ENCODE results near the gene SMG9. TPM values are rescaled to one million over a fixed set of nuclear protein-coding genes. Genes with fewer than 3 reads are reported as not detected.
A peak's percentile ranks its signal among the peaks of the same experiment; 100 is the strongest.
"Not testable (repeated sequence)": the region's sequence is repeated elsewhere in the genome, so short reads cannot be mapped to it uniquely, and the experiment has no call there.

The SMG9 gene
- total RNA-seq, 2 experiments from 2014 or later: 55.7 to 58.1 TPM

- peak overlapping the region; percentile 84 for H3K27ac Mint-ChIP-seq
- peaks cover 35% of the 10 kb centered on the region for H3K4me1 Mint-ChIP-seq
- H3K27me3 Mint-ChIP-seq: no peaks in the 10 kb centered on the region
- peaks cover 6% of the 10 kb centered on the region for H3K36me3 Mint-ChIP-seq
- peak; percentile 75 for DNase-seq
- H3K9me3 Mint-ChIP-seq: no peaks in the 10 kb centered on the region
- H3K4me3 Mint-ChIP-seq: peak overlapping the region; percentile 66
Measured at GRCh38 chr19:43784241-43784980, 29.6 kb upstream of the SMG9 start.

- no peak for DNase-seq
- Mint-ChIP-seq H3K27me3 (no peaks in the 10 kb centered on the region), H3K36me3 (peaks cover 6% of the 10 kb centered on the region), H3K9me3 (no peaks in the 10 kb centered on the region), H3K4me1 (peaks cover 39% of the 10 kb centered on the region), H3K27ac (peak overlapping the region; percentile 84), H3K4me3 (peak overlapping the region; percentile 66)
Measured at GRCh38 chr19:43783636-43784035, 28.9 kb upstream of the SMG9 start.

DNA sequence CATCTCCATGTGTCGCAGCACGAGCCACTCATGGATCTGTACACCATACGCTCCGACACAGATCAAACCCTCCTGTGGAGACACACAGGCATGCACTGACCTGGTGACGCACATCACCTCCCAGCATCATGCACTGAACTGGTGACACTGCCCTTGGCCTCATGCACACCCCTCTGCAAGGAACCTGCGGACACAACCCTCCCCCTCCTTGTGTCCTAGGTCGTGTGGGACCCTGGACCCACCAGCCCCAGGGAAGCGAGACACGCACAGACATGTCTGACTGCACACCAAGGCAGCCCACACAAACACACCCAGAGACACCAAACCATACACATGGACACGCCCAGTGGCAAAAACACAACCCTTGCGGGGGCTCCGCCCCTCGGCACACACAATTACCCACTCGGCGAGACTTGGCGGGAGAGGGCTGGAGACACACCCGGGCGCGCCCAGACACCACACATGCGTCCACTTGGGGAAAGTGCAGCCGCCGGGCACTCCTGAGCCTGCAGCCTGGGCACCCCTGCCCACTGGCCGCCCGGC lies 28.0 kb upstream of the SMG9 start:
- no peaks in the 10 kb centered on the region for H3K27me3 Mint-ChIP-seq
- H3K36me3 Mint-ChIP-seq: peaks cover 9% of the 10 kb centered on the region
- no peak for DNase-seq
- H3K4me1 Mint-ChIP-seq: peaks cover 46% of the 10 kb centered on the region
- no peaks in the 10 kb centered on the region for H3K9me3 Mint-ChIP-seq
- peak overlapping the region; percentile 85 for H3K27ac Mint-ChIP-seq
- peak overlapping the region; percentile 44 for H3K4me3 Mint-ChIP-seq

- Mint-ChIP-seq H3K27me3 (no peaks in the 10 kb centered on the region), H3K36me3 (peaks cover 10% of the 10 kb centered on the region), H3K4me3 (peak overlapping the region; percentile 44), H3K4me1 (peaks cover 49% of the 10 kb centered on the region), H3K9me3 (no peaks in the 10 kb centered on the region), H3K27ac (peak overlapping the region; percentile 85)
- DNase-seq: no peak
Measured at GRCh38 chr19:43782311-43782660, 27.5 kb upstream of the SMG9 start.

DNA sequence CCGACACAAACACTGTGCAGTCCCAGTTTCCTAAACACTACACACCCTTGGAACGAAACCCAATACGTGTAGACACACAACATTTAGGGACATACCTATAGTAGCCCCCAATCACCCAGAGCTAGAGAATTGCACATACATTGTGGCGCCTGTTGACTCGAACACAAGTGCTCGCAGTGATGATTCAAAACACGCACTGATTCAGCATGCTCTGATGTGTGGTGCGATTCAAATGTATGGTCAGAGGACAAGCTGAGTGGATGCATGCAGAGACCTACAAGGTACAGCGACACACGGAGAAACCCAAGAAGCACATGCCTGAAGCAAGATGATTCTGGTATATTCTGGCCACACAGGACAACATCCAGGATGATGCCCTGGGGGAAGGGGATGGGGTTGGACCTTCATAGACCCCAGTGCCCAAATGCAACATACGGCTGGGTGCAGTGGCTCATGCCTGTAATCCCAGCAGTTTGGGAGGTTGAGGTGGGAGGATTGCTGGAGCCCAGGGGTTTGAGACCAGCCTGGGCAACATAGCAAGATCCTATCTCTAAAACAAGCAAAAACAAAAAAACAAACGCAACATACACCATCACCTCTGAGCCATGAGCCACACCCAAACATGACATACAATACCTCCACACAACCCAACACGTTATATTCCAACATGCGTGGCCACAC lies 27.0 kb upstream of the SMG9 start:
- no peak for DNase-seq
- H3K9me3 Mint-ChIP-seq: no peaks in the 10 kb centered on the region
- peak overlapping the region; percentile 85 for H3K27ac Mint-ChIP-seq
- H3K4me1 Mint-ChIP-seq: peaks cover 53% of the 10 kb centered on the region
- H3K4me3 Mint-ChIP-seq: peak overlapping the region; percentile 88
- no peaks in the 10 kb centered on the region for H3K27me3 Mint-ChIP-seq
- peaks cover 14% of the 10 kb centered on the region for H3K36me3 Mint-ChIP-seq

DNA sequence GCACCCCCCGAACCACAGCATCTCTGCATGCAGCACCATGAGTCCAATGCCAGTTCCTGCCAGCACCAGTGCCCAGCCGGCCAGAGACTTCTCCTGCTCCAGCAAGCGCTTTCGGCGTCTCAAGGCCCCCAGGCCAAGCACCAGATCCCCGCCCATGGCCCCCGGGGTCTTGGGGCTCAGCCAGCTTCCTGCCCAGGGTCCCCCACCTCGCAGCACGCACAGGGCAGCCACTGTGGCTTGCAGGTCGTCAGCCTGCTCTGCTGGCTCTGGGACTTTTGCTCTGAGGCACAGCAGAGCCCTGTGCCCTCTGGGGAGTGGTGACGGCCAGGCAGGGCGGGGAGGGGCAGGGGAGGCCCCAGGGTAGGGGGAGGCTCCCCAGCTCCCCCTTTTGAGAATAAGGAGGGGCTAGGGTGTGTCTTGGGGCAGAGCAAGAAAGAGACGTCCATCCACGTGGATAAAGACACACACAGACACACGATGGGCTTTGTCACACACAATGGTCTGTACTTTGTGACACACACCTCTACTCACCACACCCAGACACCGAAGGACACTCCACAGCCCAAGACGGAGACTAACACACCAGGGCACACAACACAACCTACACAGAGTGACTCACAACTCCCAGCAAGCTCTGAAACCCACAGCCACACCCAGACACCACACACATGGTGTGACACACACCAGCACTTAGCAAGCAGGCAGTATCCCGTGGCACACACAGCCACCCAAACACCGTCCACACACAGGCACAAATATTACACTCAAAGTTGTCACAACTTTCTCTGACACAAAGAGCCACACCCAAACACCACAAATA lies 26.2 kb upstream of the SMG9 start, which contains the start of gene KCNN4:
Gene KCNN4 (minus strand): TSS at position 268 of the 820 bp plus-strand sequence. CDS start 112 bp downstream, at position 156.
- H3K4me3 Mint-ChIP-seq: peak within 1 kb of the TSS; percentile 88
- no peaks in the 10 kb centered on the region for H3K9me3 Mint-ChIP-seq
- peaks cover 18% of the 10 kb centered on the region for H3K36me3 Mint-ChIP-seq
- no peaks in the 10 kb centered on the region for H3K27me3 Mint-ChIP-seq
- peak; percentile 75 for DNase-seq
- H3K27ac Mint-ChIP-seq: peak within 1 kb of the TSS; percentile 85
- H3K4me1 Mint-ChIP-seq: peaks cover 61% of the 10 kb centered on the region

GRCh38 chr19:43779820-43780219 lies 25.1 kb upstream of the SMG9 start:
- Mint-ChIP-seq H3K27me3 (no peaks in the 10 kb centered on the region), H3K4me1 (peaks cover 63% of the 10 kb centered on the region), H3K27ac (peak overlapping the region; percentile 85), H3K4me3 (peak overlapping the region; percentile 88), H3K9me3 (no peaks in the 10 kb centered on the region), H3K36me3 (peaks cover 27% of the 10 kb centered on the region)
- no peak for DNase-seq

DNA sequence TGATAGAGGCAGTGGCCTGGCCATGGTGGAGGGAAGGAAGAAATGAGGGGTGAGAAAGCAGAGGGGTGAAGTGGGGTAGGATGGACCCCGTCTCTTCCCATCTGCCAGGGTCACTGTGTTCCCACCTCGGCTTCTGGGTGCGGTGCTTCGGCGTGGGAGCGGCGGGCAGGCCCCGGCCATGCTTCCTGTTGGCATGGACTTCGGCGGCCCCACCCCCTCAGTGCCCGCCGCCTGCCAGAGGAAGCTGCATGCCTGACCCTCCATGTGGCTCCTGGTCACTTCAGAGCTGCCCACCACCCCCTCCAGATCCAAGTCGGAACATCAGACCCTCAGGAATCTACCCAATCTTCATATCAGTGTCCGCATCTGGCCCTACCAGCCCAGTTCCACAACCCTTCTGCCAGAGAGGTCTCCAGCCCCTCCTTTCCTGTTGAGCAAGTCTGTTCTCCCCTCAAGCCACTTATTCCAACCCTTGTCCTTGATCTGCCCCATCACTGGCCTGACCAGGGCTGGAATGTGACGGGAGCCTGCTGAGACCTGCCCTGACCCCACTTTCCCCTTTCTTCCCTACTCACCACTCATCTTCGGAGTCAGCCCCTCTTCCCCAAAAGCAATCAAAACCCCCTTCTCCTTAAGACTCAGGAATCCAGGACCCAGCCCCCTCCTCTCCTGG lies 24.5 kb upstream of the SMG9 start:
- Mint-ChIP-seq H3K36me3 (peaks cover 28% of the 10 kb centered on the region), H3K9me3 (no peaks in the 10 kb centered on the region), H3K27me3 (no peaks in the 10 kb centered on the region), H3K4me3 (peak overlapping the region; percentile 88), H3K27ac (peak overlapping the region; percentile 85), H3K4me1 (peaks cover 58% of the 10 kb centered on the region)
- DNase-seq: no peak

DNA sequence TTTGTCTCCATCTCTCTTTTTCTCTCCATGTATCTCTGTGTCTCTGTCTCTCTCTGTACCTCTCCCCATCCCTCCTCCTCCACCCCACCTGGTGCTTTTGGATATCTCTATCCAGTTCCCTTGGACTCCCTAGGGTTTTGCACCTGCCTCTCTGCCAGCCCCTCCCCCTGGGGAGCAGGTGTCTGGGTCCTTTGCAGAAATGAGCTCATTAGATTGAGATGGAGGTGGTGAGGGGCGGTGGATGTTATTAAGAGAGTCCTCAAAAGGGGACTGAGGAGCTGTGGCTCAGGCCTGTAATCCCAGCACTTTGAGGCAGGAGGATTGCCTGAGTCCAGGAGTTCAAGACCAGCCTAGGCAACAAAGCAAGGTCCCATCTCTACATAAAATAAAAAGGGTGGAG lies 23.9 kb upstream of the SMG9 start:
- Mint-ChIP-seq H3K4me3 (peak overlapping the region; percentile 88), H3K9me3 (no peaks in the 10 kb centered on the region), H3K4me1 (peaks cover 53% of the 10 kb centered on the region), H3K27me3 (no peaks in the 10 kb centered on the region), H3K36me3 (peaks cover 28% of the 10 kb centered on the region), H3K27ac (peak overlapping the region; percentile 85)
- no peak for DNase-seq

- no peak for DNase-seq
- Mint-ChIP-seq H3K4me1 (peaks cover 46% of the 10 kb centered on the region), H3K9me3 (no peaks in the 10 kb centered on the region), H3K4me3 (peak overlapping the region; percentile 88), H3K36me3 (peaks cover 30% of the 10 kb centered on the region), H3K27me3 (no peaks in the 10 kb centered on the region), H3K27ac (peak overlapping the region; percentile 85)
Measured at GRCh38 chr19:43777163-43777695, 22.5 kb upstream of the SMG9 start.

- Mint-ChIP-seq H3K4me1 (peaks cover 39% of the 10 kb centered on the region), H3K36me3 (peaks cover 30% of the 10 kb centered on the region), H3K27me3 (no peaks in the 10 kb centered on the region), H3K27ac (peak overlapping the region; percentile 85), H3K9me3 (no peaks in the 10 kb centered on the region), H3K4me3 (peak overlapping the region; percentile 52)
- DNase-seq: peak; percentile 82
Measured at GRCh38 chr19:43776286-43776685, 21.5 kb upstream of the SMG9 start.

DNA sequence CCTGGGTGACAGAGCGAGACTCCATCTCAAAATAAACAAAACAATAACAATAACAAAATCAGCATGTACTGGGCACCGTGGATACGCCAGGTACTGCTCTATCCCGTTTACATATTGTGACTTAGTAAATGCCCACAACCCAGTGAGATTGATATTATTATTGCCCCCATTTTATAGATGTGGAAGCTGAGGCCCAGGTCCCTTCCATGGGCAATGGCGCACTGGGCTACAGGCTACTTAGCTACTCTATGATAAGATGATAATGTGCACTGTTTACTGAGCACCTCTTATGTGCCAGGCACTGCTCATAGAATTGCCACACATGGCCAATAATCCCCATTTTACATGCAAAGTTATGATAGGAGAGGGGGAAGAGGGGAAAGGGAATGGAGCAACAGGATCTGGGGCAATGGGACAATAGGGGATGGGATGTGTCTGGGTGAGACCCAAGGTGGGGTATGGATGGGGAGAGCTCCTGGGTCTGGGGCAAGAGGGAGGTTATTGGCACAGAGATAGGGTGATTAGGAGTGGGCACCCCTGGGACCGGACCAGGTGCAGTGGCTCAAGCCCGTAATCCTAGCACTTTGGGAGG lies 20.6 kb upstream of the SMG9 start:
- Mint-ChIP-seq H3K4me3 (no peak overlapping the region), H3K27ac (peak overlapping the region; percentile 85), H3K36me3 (peaks cover 29% of the 10 kb centered on the region), H3K9me3 (no peaks in the 10 kb centered on the region), H3K4me1 (peaks cover 36% of the 10 kb centered on the region), H3K27me3 (no peaks in the 10 kb centered on the region)
- DNase-seq: no peak

DNA sequence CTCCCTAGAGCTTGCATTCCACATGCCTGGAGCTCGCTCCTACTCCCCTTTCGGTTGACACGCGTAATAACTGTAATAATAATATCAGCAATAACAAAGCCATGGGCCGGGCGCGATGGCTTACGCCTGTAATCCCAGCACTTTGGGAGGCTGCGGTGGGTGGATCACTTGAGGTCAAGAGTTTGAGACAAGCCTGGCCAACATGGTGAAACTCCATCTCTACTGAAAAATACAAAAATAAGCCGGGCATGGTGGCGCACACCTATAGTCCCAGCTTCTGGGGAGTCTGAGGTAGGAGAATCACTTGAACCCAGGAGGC lies 20.1 kb upstream of the SMG9 start:
- H3K4me3 Mint-ChIP-seq: not testable (repeated sequence)

More for the DNA sequence above, 20.1 kb upstream of the SMG9 start:
- not testable (repeated sequence) for H3K27me3 Mint-ChIP-seq, H3K27ac Mint-ChIP-seq, H3K9me3 Mint-ChIP-seq, DNase-seq
- H3K4me1 Mint-ChIP-seq: peaks cover 36% of the 10 kb centered on the region
- peaks cover 29% of the 10 kb centered on the region for H3K36me3 Mint-ChIP-seq
